Measurements from ENCODE around the gene MCTP1.
A peak's percentile ranks its signal among the peaks of the same experiment; 100 is the strongest.
"Not testable (repeated sequence)": the region's sequence is repeated elsewhere in the genome, so short reads cannot be mapped to it uniquely, and the experiment has no call there.

MCTP1 gene

GRCh38 chr5:95022967-95023695 is 261.8 kb downstream of the MCTP1 start:
- no peak for DNase-seq

GRCh38 chr5:95020345-95020744 is 264.5 kb downstream of the MCTP1 start:
- no peak for DNase-seq

- DNase-seq, result no peak
Observed at GRCh38 chr5:95018946-95019345, 265.9 kb downstream of the MCTP1 start.

GRCh38 chr5:95018511-95018910 is 266.4 kb downstream of the MCTP1 start:
- no peak for DNase-seq

GRCh38 chr5:95009812-95010211 is 275.1 kb downstream of the MCTP1 start:
- DNase-seq, result no peak

- no peak for DNase-seq
Observed at GRCh38 chr5:95007921-95008597, 276.8 kb downstream of the MCTP1 start.

- DNase-seq, result no peak
Observed at GRCh38 chr5:95005811-95006210, 279.1 kb downstream of the MCTP1 start.

GRCh38 chr5:94998670-94999069 is 286.2 kb downstream of the MCTP1 start:
- no peak for DNase-seq

GRCh38 chr5:94994537-94994936 is 290.4 kb downstream of the MCTP1 start:
- DNase-seq, result not testable (repeated sequence)

GRCh38 chr5:94993491-94993890 is 291.4 kb downstream of the MCTP1 start:
- no peak for DNase-seq

GRCh38 chr5:94992325-94992724 is 292.6 kb downstream of the MCTP1 start:
- no peak for DNase-seq

- DNase-seq, result no peak
Observed at GRCh38 chr5:94983861-94984535, 300.9 kb downstream of the MCTP1 start.

GRCh38 chr5:94977437-94977836 is 307.5 kb downstream of the MCTP1 start:
- no peak for DNase-seq

- DNase-seq, result no peak
Observed at GRCh38 chr5:94976853-94977252, 308.0 kb downstream of the MCTP1 start.

- no peak for DNase-seq
Observed at GRCh38 chr5:94972268-94972667, 312.6 kb downstream of the MCTP1 start.

GRCh38 chr5:94969174-94969573 is 315.7 kb downstream of the MCTP1 start:
- DNase-seq, result no peak

GRCh38 chr5:94968507-94969095 is 316.3 kb downstream of the MCTP1 start:
- peak; percentile 2 to 13 for DNase-seq

GRCh38 chr5:94967525-94967924 is 317.4 kb downstream of the MCTP1 start:
- DNase-seq, result no peak

GRCh38 chr5:94959279-94959678 is 325.6 kb downstream of the MCTP1 start:
- not testable (repeated sequence) for DNase-seq

- DNase-seq, result no peak
Observed at GRCh38 chr5:94945656-94946055, 339.2 kb downstream of the MCTP1 start.

GRCh38 chr5:94944160-94944559 is 340.7 kb downstream of the MCTP1 start:
- DNase-seq, result no peak

- no peak for DNase-seq
Observed at GRCh38 chr5:94941122-94941755, 343.7 kb downstream of the MCTP1 start.

GRCh38 chr5:94932259-94932658 is 352.6 kb downstream of the MCTP1 start:
- DNase-seq, result no peak

Measured in NCI-H187 (cell line).